Activated naive CD8-positive, alpha-beta T cell treated with anti-CD3 and anti-CD28 coated beads, Interleukin-2, amount 10 ng/mL, durations not matched to agents 7 days and 5 days (primary cell): ENCODE data around the gene ZFP69. TPM values are rescaled to one million over a fixed set of nuclear protein-coding genes. Genes with fewer than 3 reads are reported as not detected.

Experiments used
- ATAC-seq: fragments of 150-1000 bp; cut with Tn5 transposase; one replicate; pipeline ENCODE4 v1.10.0; 2021; ENCODE audit warnings: low read depth, moderate library complexity
- POLR2A ChIA-PET: fragments of 350-600 bp; sonication (Branson Sonifier 250); formaldehyde crosslinking; loops from one replicate; lab custom pipeline; 2021; ENCODE audit warnings: antibody characterized with exemption; lab: Charles Lee
- DNase-seq: peaks from one replicate; pipeline ENCODE4 v3.0.0; 2021
- H3K27ac Mint-ChIP-seq: one replicate; pipeline ENCODE4 v1.8.0; 2022; ENCODE audit warnings: mild to moderate bottlenecking, mixed read lengths
- H3K27me3 Mint-ChIP-seq: one replicate; pipeline ENCODE4 v1.8.0; 2022; ENCODE audit warnings: mild to moderate bottlenecking, moderate library complexity, mixed read lengths
- H3K36me3 Mint-ChIP-seq: one replicate; pipeline ENCODE4 v1.8.0; 2021; ENCODE audit warnings: mild to moderate bottlenecking, mixed read lengths
- H3K4me1 Mint-ChIP-seq: one replicate; pipeline ENCODE4 v1.8.0; 2021; ENCODE audit warnings: mixed read lengths
- H3K4me3 Mint-ChIP-seq: one replicate; pipeline ENCODE4 v1.8.0; 2022; ENCODE audit warnings: mild to moderate bottlenecking, moderate library complexity, mixed read lengths
- H3K9me3 Mint-ChIP-seq: one replicate; pipeline ENCODE4 v1.8.0; 2021; ENCODE audit warnings: mixed read lengths
- total RNA-seq, 2 experiments: library from RNA; stranded (reverse); gene quantifications; one replicate each; pipeline ENCODE4 v1.2.3, GENCODE V29; 2021

ZFP69 gene
- total RNA-seq, 2 experiments from 2014 or later: 2.3 to 2.9 TPM

GRCh38 chr1:40531381-40532061 lies 54.4 kb downstream of the ZFP69 start, which contains the start of gene ZNF684:
Gene ZNF684, plus strand, starts transcription at chr1:40531637. Its CDS starts 1,530 bp downstream, at chr1:40533167.
- H3K4me3 Mint-ChIP-seq: peak within 1 kb of the TSS; percentile 98
- H3K27me3 Mint-ChIP-seq: no peaks in the 10 kb centered on the region
- H3K27ac Mint-ChIP-seq: peak within 1 kb of the TSS; percentile 93
- peaks cover 5% of the 10 kb centered on the region for H3K9me3 Mint-ChIP-seq
- peaks cover 18% of the 10 kb centered on the region for H3K36me3 Mint-ChIP-seq
- POLR2A ChIA-PET: interaction anchor here (0.6 to 2.2 kb wide), 8 partner anchors 10 to 456 kb away, joined by 3 to 20 read pairs (median 5); partner anchors contain the start of genes CTPS1, EXO5, NFYC and ZFP69B
- DNase-seq (peak; percentile 78), ATAC-seq (peak; percentile 96)
- H3K4me1 Mint-ChIP-seq: peaks cover 17% of the 10 kb centered on the region

DNA sequence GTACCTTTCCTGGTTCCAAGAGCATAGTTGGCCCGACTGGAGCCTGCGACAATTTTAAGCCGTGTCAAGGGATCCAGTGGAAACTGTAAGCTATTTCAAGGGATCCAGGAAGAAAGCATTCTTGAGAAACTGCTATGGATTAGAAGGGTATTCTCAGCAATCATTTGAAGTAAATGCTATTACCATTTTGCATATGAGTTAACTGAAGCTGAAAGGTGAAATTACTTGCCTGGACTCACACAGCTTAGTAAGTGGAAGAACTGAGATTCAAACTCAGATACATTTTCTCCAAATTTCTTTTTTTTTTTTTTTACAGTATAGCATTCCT lies 54.9 kb downstream of the ZFP69 start:
- peak overlapping the region; percentile 98 for H3K4me3 Mint-ChIP-seq
- peaks cover 20% of the 10 kb centered on the region for H3K36me3 Mint-ChIP-seq
- peaks cover 17% of the 10 kb centered on the region for H3K4me1 Mint-ChIP-seq
- DNase-seq: no peak
- peaks cover 5% of the 10 kb centered on the region for H3K9me3 Mint-ChIP-seq
- H3K27me3 Mint-ChIP-seq: no peaks in the 10 kb centered on the region
- peak overlapping the region; percentile 93 for H3K27ac Mint-ChIP-seq
- ATAC-seq: no peak
- POLR2A ChIA-PET: interaction anchor here (0.7 to 2.2 kb wide), 7 partner anchors 9 to 447 kb away, joined by 3 to 20 read pairs (median 5); partner anchors contain the start of genes CTPS1, EXO5, NFYC and ZFP69B

DNA sequence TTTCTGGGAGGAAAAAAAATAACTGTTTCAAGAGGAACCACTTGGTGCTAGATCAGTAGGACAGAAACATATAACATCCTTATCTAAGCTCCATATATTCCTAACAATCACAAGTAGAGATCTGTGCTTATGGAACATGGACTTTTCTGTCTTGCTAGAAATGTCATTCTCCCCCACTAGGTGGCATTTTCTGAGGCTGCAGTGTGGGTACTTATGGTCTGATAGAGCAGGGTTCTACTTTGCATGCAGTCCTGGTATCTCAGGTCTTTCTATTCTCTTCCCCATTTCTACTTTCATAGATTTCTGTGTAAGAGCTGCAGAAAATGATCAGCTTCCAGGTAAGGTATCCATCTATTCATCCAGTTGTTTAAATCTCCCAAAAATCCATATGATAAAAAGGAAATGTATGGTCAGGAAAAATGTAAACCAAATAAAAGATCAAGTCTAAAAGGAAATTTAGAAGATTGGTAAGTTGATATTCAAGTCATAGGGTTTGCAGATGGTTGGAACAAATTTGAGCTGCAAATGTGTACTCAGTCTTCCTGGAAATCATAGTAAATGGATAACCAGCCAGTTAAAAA lies 55.8 kb downstream of the ZFP69 start:
- ATAC-seq (no peak), DNase-seq (no peak)
- Mint-ChIP-seq H3K4me1 (peaks cover 17% of the 10 kb centered on the region), H3K4me3 (peak overlapping the region; percentile 98), H3K36me3 (peaks cover 26% of the 10 kb centered on the region), H3K9me3 (peaks cover 5% of the 10 kb centered on the region), H3K27me3 (no peaks in the 10 kb centered on the region), H3K27ac (no peak overlapping the region)
- POLR2A ChIA-PET: interaction anchor here (1.2 to 2.2 kb wide), 4 partner anchors 13 to 329 kb away, joined by 5 to 20 read pairs (median 8); partner anchors contain the start of genes CITED4, EXO5 and NFYC

DNA sequence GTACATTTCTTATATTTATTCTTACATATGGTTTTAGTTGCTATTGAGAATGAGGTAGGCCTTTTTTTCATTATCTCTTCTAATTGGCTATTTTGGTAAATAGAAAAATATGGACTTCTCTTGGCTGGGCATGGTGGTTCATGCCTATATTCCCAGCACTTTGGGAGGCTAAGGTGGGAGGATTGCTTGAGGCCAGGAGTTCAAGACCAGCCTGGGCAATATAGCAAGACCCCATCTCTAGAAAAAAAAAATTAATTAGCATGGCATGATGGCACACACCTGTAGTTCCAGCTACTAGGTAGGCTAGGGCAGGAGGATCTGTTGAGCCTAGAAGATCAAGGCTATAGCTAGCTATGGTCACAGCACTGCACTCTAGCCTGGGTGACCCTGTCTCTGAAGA lies 57.5 kb downstream of the ZFP69 start:
- ATAC-seq (no peak), DNase-seq (no peak)
- Mint-ChIP-seq H3K9me3 (peaks cover 5% of the 10 kb centered on the region), H3K27ac (no peak overlapping the region), H3K4me1 (peaks cover 17% of the 10 kb centered on the region), H3K4me3 (no peak overlapping the region), H3K27me3 (no peaks in the 10 kb centered on the region), H3K36me3 (peaks cover 30% of the 10 kb centered on the region)
- POLR2A ChIA-PET: no interaction called here

DNA sequence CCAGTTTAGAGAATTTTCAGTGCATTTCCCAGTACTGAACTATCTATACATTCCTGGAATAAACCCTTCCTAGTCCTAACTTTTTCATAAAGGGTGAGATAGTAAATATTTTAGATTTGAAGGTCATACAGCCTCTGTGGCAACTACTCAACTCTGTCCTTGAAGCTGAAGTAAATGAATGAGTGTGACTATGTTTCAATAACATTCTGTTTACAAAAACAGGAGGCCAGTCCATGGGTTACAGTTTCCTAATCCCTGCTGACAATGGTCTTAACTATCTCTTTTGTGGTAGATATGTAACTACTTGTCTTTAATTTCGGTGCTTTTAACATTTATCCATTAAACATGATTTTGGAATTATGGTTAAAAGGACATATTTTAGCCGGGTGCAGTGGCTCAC lies 58.6 kb downstream of the ZFP69 start:
- Mint-ChIP-seq H3K36me3 (peaks cover 27% of the 10 kb centered on the region), H3K9me3 (peaks cover 2% of the 10 kb centered on the region), H3K4me3 (no peak overlapping the region), H3K27ac (no peak overlapping the region), H3K27me3 (no peaks in the 10 kb centered on the region), H3K4me1 (peaks cover 17% of the 10 kb centered on the region)
- no peak for ATAC-seq
- DNase-seq: no peak
- POLR2A ChIA-PET: no interaction called here

DNA sequence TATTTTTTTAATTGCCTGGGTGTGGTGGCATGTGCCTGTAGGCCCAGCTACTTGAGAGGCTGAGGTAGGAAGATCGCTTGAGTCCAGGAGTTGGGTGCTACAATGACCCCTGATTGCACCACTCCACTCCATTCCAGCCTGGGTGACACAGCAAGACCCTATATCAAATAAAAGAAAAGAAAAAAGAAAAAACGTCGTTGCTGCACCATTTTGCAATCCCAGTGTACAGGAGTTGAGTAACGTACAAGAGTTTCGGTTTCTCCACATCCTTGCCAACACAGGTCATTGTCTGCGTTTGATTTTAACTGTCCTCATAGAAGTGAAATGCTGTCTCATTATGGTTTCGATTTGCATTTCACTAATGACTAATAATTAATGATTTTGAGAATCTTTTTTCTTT lies 62.2 kb downstream of the ZFP69 start:
- H3K27ac Mint-ChIP-seq: no peak overlapping the region
- H3K4me1 Mint-ChIP-seq: no peaks in the 10 kb centered on the region
- no peak overlapping the region for H3K4me3 Mint-ChIP-seq
- no peaks in the 10 kb centered on the region for H3K9me3 Mint-ChIP-seq
- peaks cover 51% of the 10 kb centered on the region for H3K36me3 Mint-ChIP-seq
- ATAC-seq (no peak), DNase-seq (no peak)
- no peaks in the 10 kb centered on the region for H3K27me3 Mint-ChIP-seq
- POLR2A ChIA-PET: no interaction called here

Other genes starting within 250 kb of the ZFP69 start
- gene TMCO2, start 229.4 kb upstream of the ZFP69 start, total RNA-seq: not detected
- gene ZMPSTE24, start 219.1 kb upstream of the ZFP69 start, total RNA-seq: 10 to 100 TPM; 20.6 to 21.2 TPM
- 1 to 10 TPM; 6.0 to 7.2 TPM for gene COL9A2, start 160.0 kb upstream of the ZFP69 start, total RNA-seq
- 100 to 1,000 TPM; 133 to 138 TPM for gene SMAP2, start 103.6 kb upstream of the ZFP69 start, total RNA-seq
- gene ZFP69B, start 26.8 kb upstream of the ZFP69 start, total RNA-seq: 1 to 10 TPM; 5.2 to 6.3 TPM
- 10 to 100 TPM; 14.6 to 19.4 TPM for gene EXO5, start 31.5 kb downstream of the ZFP69 start, total RNA-seq
- 1 to 10 TPM; 7.1 to 7.2 TPM for gene ZNF684, start 54.3 kb downstream of the ZFP69 start, total RNA-seq
- 1 to 10 TPM; 6.9 TPM for gene RIMS3, start 188.4 kb downstream of the ZFP69 start, total RNA-seq
- gene NFYC, start 214.4 kb downstream of the ZFP69 start, total RNA-seq: 10 to 100 TPM; 65.0 to 66.6 TPM